Activated CD4-positive, CD25-positive, alpha-beta regulatory T cell treated with anti-CD3 and anti-CD28 coated beads, Interleukin-2, amount 50 U/mL, for 24 hours (primary cell): ENCODE results near the gene SLC30A2.

Source experiments
- ATAC-seq, 2 donors: fragments of 150-1000 bp; cut with Tn5 transposase; one replicate each; pipeline ENCODE4 v1.10.0; 2021; ENCODE audit warnings: mild to moderate bottlenecking in 1 of 2, moderate library complexity in 1 of 2

The SLC30A2 gene

DNA sequence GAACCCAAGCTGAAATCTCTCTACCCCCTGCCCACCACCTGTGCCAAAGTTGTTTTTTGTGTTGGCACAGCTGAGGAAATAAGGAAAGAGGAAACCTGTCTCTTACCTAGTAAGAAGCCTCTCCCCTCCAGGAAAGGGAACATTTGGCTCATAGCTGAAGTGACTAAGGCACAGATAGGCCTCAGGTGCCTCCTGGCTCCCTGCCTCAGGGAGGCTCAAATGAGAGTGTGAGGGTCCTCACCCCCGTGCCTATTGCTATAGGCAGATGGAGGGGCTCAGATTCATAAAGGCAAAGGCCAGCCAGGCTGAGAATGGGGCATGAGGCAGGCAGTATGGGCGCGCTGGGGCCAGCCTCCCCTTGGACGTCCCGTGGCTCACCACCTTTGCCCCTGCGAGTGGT lies 7.4 kb downstream of the SLC30A2 start:
- no peak for ATAC-seq

DNA sequence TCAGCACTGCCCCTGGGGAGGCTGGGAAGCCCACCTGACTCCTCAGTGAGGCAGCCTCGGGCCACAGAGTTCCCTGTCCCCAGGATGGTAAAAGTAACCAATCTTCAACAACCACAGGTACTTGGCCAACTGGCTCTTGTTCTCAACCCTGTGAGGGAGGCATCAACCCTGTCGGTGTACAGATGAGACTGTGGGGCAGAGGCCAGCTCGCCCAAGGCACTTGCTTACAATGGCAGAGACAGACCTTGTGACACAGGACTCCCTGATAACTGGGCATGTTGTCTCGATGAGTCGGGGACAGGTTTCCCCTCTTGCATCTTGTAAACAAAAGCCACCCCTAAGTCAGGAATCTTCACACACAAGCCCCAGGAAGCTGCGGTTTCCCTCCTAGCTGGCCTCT lies 8.0 kb downstream of the SLC30A2 start:
- ATAC-seq: no peak

DNA sequence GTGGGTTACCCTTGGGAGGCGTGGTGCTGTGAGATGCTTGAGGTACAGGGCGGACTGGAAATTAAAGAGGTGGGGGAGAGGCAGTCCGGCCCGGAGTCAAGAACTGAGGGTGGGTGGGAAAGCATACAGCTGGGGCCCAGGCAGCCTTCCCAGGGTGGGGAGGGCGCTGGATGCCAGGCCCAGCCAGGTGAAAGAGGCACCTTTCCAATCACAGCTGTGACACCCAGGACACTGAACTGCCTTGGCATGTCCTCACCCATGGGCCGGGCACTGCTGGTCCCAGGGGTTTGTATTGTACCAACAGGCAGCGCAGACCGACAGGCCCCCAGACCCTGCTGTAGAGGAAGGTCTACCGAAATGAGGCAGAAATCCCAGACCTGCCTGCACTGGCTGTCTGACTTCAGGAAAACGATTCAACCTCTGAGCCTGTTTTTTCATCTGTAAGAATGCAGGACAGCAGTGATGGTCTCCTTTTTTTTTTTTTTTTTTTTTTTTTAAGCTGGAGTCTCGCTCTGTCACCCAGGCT lies 9.1 kb downstream of the SLC30A2 start:
- ATAC-seq: no peak

DNA sequence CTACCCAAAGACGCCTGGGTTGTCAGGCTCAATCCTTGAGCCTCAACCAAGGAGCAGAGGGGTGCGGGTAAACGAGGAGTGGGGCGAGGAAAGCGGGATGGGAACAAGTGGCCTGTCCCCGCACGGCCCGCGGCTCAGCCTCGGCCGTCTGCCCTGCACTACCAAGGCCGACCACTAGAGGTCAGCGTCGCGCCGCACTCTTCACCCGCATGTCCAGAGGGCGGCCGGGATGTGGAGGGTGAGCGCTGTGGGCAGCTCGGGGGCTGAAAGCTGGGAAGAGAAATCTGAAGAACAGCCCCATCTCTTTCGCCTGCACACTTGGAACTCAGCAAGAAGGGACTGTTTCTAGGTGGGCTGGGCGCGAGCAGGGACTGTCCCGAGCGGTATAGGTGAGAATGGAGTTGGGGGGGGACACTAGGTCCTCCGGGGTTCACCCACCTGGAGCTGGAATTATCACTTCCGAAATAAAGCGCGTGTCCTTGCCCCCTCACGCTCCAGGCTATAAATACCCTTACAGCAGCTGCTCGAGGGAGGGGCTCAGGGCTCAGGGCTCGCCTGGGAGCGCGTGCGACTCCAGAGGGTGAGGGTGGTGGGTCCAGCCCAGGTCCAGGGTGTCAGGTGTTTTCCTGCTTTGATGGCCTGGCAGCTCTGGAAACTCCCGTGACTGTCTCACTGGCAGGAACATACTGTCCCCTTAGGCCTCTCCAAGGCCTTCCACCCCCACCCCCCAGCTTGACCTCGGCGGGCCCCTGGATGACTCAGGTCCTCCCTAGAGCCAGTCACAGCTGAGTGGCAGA lies 9.8 kb downstream of the SLC30A2 start:
- peak; percentile 67 to 73 for ATAC-seq

DNA sequence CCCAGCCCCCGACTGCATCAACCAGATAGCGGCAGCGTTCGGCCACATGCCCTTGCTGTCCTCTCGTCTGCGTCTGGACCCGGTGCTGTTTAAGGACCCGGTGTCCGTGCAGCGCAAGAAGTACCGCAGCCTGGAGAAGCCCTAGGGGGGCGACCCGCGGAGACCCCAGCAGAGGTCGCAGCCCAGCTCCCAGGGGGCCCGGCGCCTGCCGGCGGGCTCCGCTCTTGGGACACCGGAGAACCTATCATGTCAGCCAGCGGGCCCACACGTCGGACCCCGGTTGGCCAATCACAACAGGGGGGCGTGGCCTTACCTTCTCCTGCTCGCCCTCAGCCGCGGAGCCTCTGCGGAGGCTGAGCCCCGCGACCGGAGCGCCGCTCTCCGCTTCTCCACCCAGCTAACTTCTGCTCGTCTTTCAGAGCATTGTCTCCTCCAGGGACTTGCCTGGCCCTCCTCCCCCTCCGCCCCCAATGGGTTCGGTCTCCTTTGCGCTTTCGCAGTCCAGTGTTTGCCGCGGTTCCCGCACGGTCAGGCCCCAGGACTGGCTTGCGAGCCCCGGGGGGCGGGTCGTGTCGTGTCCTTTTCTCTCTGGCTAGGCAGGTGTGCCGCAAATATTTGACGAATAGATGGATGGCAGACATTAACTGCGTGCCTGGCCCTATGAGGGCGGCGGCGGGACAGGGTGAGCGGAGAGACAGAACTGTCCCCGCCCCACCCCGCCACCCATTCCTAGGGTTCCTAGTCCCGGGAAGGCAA lies 10.5 kb downstream of the SLC30A2 start:
- peak; percentile 94 to 98 for ATAC-seq

DNA sequence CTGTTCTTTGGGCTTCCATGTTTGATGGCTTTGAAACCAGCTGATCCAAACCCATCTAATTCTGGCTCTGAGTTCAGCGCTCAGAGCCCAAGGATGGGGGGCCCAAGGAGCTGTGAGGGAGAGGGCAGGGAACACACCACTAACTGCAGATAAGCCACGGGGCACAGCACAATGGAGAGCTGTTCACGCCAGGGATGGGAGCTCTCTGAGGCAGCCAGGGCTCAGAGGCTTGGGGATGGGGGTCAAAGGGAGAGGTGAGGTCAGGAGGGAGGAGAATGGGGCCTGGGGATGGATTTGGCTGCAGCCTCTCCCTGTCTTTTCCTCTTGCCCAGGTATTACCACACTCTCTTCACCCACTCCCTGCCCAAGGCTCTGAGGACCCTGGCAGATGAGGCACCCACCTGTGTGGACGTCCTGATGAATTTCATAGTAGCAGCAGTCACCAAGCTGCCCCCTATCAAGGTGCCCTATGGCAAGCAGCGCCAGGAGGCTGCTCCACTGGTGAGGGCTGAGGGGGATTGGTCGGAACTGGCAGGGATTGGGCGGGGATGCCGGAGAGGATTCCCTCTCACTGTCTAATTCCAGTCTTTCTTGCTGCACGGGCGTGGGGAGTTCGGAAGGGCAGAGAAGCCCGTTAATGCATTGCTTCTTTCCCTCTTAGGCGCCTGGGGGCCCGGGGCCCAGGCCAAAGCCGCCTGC lies 11.3 kb downstream of the SLC30A2 start:
- ATAC-seq: no peak

DNA sequence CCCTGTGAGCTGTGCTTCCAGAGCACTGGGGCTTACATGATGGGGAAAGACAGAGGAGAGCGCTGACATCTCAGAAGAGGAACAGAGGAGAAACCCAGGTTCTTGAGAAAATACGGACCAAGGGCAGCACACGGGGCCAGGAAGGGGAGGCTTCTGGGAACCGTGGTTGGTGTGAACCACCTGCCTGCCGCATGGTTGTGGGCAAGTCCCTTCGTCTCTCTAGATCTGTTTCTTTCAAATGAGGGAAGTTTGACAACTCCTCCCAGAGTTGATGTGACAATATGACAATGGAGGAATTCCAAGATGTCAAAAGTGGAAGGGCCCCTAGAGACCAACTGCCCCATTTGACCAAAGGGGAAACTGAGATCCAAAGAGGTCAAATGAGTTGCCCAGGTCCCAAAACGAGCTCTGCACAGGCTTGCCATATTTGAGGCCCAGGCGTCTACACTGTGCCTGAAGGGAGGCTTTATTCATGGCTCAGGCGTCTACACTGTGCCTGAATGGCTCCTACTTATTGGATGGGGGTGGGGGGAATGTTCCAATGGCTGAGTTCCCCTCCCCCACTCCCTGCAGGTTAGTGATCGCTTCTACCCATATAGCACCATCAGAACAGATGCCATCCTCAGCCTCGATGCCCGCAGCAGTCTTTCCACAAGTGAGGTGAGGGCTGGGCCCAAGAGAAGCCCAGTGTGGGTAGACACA lies 13.1 kb downstream of the SLC30A2 start:
- no peak for ATAC-seq

DNA sequence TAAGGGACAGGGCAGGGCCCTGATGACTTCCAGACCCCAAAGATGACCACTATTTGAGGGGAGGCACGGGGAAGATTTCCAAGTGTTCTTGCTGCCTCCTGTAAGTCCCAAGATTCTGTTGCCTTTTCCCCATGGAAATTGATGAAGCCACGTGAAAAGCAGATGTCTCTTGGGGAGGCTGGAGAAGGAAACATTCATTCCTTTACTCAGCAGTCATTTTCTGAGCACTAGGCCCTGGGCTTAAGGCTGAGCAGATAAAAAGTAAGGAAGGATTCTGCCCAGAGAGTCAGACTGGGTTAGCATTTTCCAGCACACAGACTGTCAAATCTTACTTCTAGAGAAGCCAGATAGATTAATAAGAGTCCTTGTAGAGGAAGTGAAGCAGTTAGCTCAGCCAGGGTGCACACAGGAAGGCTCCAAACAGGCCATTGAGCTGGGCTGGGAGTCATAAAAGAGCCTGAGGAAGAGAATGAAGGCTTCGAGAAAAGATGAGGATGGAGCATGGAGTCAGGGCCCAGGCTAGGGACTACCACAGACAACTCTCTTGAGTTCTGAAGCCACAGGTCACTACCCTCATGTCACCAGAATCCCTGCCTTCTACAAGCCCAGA lies 14.2 kb downstream of the SLC30A2 start:
- no peak for ATAC-seq

DNA sequence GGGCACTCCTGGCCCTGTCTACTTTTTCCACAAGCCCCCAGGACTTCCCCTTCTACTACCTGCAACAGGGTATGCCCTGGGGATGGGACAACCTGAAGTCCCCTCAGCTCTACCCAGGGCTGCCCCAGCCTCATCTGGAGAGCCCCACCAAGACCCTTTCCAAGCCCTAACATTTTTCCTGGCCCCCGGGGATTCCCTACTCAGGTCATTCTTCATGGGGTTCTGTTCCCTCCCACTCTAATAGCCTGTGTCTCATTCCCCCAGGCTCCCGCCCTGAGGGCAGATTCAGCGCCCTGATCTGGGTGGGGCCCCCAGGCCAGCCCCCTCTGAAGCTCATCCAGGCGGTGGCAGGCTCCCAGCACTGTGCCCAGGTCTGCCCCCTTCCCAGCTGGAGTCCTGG lies 14.7 kb downstream of the SLC30A2 start:
- ATAC-seq: no peak

DNA sequence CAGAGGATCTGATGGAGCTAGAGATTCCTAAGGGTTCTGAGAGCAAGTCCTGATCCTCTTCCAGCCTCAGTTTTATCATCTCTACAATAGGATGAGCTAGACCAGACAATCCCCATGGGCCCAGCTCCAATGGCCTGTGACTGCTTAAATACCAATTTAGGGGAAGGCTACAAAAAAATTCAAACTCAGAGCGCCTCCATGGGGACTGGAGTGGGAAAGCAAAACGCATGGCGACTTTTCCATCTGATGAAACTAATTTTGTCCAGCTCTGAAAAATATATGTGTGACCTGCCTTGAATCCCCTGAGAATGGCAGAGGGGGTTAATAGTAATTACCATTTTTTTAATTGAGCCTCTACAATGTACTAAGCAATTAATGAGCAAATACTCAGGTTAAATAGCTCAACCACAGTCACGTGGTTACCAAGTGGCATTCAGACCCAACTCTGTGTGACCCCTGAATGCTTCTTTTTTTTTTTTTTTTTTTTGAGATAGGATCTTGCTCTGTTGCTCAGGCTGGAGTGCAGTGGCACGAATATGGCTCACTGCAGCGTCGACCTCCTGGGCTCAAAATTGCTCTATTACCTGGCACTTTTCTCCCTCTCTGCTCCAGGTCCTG lies 15.9 kb downstream of the SLC30A2 start:
- ATAC-seq: no peak

DNA sequence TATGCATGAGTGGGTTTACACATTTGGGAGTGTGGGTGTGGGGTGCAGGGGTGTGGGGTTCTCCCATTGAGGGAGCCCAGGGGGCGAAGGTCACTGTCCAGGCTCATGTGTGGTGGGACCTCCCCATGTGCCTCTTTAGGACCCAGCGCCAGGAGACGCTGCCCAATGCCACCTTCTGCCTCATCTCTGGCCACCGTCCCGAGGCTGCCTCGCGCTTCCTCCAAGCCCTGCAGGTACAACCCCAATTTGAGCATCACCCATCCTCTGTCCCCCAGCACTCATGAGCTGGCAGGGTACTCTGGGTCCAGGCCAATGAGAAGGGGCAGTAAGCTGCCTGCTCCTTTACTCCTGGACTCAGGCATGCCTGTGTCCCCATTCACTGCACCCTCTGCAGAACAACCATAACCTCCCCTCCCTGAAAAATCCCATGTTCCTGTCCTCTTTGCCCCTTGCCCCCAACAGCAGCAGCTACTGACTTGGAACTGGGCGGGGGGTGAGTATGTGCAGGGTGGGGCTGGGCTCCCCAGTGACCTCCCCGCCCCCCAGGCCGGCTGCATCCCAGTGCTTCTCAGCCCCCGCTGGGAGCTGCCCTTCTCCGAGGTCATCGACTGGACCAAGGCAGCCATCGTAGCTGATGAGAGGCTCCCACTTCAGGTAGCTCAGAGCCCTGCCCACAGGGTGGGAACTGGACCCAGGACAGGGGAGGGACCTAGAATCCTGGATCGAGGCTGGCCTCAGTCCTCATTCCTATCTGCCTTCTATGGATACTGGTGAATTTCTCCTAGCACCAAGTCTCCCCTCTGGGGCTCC lies 16.7 kb downstream of the SLC30A2 start:
- ATAC-seq: no peak

DNA sequence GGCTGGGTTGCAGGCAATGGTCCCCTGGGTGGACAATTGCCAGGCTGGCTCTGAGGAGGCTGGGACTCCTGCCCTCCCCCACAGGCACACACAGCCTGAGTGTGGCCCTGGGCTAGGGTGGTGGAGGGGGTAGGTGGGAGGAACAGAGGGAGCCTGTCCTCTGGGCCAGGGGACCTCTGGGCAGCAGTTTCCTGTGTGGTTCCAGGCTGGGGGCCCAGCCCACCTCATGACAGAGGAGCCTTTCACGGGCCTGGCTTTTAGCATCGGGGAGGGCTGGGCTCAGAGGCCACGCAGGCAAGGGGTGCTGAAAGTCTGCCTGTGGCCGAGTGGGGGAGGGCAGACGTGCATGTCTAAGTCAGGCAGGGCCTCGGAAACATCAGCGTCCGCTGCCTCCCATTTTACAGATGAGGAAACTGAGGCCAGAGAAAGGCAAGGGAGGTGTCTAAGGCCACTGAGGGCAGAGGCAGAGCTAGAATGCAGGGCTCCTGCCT lies 17.4 kb downstream of the SLC30A2 start:
- no peak for ATAC-seq

DNA sequence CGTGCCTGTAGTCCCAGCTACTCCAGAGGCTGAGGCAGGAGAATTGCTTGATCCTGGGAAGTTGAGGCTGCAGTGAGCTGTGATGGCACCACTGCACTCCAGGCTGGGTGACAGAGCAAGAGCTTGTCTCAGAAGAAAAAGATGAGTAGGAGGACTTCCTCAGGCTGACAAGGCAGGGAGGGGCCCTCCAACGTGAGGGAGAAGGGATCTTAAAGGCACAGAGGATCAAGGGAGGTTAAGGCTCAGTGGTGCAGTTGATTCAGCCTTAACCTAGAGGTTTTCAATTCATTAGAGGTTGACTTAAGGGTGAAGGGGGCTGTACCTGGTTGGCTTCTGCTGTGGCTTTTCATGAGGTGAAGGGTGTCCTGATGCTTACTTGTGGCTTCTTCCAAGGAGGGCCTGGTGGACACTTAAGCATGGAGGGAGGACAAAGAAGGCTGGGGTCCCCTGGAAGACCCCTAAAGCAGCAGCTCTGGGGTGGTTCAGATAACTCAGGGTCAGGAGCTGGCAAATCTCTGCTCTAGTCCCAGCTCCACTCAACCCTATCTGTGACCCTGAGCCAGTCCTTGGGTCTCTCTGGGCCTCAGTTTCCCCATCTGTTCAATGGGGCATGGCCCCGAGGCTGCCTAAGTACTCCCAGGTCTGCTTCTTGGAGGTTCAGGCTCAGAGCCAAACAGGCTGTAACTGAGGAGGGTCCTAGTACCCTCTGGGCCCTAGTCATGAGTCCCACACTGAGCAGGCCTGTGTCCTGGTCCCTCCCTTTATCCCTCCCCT lies 18.0 kb downstream of the SLC30A2 start:
- no peak for ATAC-seq

DNA sequence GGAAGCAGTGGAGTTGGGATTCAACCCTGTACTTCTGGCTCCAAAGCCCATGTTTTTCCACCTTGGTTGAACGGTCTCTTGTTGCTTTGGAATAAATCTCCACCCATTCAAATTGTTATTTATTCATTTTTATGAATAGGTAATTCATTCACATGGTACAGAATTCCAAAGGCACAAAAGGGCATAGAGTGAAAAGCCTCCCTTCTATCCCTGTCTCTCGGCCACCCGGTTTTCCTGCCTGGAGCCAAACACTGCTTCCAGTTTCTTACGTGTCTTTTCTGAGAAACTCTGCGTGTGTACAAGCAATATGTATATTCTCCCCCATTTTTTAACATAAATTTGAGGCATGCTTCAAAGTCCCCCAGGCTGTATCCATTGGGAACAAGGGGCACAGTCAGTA lies 20.4 kb downstream of the SLC30A2 start:
- no peak for ATAC-seq

DNA sequence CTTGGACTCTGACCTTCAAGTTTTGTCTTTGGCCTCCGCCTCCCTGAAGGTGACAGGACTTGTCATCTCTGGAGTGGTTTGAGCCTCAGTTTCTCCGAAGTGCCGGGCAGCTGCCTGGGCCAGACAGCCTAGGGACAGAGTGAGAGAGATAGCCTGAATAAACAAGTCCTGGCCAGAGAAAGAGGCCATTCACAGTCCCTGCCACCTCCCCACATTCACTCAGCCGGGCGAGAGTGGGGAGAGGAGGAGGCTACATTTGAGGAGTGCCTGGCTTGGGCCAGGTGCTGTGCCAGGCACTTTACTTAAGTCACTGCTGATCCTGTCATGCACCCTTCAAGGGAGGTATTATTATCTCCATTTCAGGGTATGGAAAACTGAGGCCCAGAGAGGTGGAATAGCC lies 20.9 kb downstream of the SLC30A2 start:
- no peak for ATAC-seq

DNA sequence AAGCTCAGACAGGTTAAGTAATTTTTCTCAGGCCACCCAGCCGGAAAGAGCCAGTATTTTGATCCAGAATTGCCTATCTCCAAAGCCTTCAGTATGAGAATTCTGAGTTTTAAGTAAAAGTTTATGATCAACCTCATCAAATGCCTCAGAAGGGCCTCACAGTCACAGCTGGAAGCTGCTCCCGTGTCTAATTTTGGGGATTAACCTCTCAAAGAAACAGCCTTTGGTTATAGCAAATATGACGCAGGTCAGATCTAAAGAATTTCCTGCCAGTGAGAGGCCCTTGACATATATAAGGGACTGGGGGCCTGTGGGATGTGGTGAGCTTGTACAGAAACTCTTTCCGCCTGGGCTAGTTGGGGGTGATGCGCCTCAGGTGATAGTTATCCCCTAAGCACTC lies 22.1 kb downstream of the SLC30A2 start:
- no peak for ATAC-seq

DNA sequence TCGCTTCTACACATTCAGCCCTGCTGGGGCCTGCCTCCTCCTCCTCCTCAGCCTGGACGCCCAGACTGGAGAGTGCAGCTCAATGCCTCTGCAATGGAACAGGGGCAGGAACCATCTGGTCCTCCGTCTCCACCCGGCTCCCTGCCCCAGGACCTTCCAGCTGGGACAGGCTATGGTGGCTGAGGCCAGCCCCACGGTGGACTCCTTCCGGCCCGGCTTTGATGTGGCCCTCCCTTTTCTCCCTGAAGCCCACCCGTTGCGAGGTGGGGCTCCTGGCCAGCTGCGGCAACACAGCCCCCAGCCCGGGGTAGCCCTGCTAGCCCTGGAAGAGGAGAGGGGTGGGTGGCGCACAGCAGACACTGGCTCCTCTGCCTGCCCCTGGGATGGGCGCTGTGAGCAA lies 22.9 kb downstream of the SLC30A2 start:
- ATAC-seq: no peak

DNA sequence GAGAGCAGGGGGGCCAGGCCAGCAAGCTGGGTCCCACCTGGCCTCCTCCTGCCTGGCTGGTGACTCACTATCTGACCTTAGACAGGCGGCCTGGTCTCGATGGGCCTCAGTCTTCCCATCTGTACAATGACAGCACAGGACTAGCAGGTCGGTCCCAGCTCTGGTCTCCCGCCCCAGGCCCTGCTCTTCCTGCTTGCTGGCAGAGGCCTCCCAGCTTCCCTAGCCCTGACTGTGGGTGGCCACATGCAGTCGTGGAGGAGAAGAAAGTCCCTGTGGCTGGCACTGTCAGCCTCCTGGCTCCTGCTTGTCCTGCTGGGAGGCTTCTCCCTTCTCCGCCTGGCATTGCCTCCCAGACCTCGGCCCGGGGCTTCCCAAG lies 23.5 kb downstream of the SLC30A2 start:
- ATAC-seq: no peak

DNA sequence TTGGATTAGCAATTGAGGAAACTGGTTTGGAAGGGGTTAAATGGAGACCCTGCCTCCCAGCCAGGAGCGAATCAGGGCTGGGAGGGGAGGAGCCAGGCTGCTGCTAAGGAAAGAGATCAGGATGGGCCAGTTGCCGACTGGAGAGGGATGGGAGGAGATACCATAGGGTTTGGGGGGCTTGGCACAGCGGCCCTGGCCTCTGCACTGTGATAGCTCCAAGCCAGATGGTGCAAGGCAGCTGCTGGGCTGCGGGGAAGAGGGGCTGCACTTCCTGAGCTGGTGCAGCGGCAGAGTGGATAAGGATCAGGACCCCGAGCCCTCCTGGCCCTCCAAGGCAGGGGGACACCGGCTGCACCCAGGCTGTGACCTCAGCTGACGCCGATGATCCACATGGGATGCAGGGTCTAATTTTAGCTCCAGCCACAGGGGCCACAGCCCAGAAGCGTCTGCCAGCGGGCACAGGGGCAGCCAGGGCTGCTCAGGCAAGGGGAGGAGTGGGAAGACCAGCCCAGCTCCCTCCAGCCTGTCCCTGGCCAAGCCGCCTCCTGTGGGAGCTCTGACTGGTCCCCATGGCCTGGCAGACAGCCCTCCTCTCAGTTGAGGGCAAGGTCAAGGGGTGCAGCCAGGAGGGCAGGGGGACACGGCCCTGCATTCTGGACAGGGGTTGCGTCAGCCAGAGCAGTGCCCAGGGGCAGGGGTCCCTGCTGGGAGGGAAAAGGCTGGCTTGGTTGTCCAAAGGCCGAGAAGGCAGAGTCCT lies 24.1 kb downstream of the SLC30A2 start, which contains the start of gene EXTL1:
Gene EXTL1, plus strand, starts transcription at position 129 of the 757 bp plus-strand sequence. CDS start 872 bp downstream, outside the sequence.
- no peak for ATAC-seq
